DMS53 (cell line): ENCODE measurements around the gene TC2N.
"Not testable (repeated sequence)": the region's sequence is repeated elsewhere in the genome, so short reads cannot be mapped to it uniquely, and the experiment has no call there.

Source experiments
- DNase-seq: peaks from one replicate; lab custom pipeline; 2025; lab: John Stamatoyannopoulos, UW

Gene TC2N

DNA sequence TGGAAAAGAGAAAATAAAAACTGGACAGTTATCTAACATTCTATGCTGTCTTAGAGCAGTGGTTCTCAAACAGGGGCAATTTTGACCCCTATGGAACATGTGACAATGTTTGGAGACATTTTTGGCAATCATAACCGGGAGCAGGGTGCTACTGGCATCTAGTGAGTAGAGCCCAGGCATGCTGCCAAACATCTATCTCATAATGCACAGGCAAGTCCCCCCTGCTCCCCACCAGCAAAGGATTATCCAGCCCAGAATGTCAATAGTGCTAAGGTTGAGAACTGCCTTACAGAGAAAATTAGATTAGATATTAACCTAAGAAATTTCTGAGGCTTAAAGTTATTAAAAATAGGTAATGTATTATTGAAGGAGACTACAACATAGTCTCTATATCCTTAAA lies 112.5 kb downstream of the TC2N start:
- no peak for DNase-seq

DNA sequence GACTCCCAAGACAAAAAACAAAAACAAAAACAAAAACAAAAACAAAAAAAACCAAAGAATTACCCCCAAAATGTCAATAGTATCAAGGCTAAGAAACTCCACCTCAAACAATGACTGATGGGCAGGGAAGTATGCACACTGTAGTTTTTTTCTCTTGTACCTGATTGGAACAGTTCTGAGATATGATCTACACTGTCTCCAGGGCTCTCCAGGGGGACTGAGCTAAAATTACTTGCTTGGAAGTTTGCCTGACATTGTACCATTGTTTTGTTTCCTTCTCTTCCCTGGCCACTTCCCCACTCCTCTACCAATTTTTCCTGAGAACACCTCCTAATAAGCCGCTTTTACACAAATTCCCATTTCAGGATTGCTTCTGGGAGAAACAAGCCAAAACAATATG lies 113.2 kb downstream of the TC2N start:
- no peak for DNase-seq

DNA sequence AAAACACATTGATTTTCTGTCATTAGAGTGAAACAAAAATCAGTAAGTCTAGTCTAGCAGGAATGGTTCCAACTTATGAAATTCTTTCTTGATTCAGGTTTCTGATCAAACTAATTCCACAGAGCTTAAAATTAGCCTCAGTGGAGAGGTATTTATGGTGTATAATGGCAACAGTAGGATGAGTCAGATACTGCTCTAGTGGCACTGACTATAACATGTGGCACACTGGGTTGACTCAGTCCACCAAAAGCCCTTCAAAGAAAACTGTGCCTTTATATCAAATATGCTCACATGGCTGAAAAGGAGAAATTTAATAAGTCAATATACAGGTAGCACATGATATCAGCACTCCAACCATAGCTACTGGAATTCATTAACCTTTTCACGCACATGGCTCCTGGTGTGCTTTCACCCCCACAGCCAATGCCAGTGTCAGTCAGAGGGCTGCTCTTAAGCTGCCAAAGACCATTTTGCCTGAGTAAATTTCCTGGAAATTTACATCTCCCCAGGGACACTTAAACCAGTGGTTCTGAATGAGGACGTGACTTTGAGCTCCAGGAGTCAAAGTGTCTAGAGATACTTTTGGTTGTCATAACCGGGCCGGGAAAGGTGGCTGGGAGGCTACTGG lies 113.7 kb downstream of the TC2N start:
- DNase-seq: peak; percentile 32

DNA sequence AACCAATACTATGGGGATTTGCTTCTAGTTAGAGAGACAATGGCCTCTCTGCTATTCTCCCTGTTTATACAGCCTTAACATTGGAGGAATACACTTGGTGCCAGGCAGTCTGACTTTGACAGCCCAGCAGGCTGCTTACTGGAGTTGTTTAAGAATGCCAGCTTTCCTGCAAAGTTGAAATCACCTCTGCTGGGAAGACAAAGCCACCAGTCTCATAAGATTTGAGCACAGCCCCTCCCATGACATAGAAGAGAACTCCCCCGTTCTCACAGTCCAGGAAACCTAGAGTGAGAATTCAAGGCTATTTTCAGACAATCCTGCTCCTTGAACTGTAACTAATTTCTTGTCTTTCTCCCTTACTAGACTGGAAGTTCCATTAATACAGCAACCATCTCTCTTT lies 114.4 kb downstream of the TC2N start:
- no peak for DNase-seq

DNA sequence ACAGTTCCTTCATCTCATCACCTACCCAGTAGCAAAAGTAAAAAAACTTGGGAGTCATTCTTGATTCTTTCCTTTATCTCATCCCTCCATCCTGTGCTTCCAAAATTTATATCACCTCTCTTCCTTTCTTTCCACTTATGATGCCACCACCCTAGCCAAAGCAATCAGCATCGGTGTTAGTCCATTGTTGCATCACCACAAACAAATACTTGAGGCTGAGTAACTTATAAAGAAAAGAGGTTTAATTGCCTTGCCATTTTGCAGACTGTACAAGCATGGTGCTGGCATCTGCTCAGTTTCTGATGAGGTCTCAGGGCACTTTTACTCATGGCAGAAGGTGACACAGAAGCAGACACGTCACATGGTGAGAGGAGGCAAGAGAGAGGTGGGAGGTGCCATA lies 115.6 kb downstream of the TC2N start:
- no peak for DNase-seq

DNA sequence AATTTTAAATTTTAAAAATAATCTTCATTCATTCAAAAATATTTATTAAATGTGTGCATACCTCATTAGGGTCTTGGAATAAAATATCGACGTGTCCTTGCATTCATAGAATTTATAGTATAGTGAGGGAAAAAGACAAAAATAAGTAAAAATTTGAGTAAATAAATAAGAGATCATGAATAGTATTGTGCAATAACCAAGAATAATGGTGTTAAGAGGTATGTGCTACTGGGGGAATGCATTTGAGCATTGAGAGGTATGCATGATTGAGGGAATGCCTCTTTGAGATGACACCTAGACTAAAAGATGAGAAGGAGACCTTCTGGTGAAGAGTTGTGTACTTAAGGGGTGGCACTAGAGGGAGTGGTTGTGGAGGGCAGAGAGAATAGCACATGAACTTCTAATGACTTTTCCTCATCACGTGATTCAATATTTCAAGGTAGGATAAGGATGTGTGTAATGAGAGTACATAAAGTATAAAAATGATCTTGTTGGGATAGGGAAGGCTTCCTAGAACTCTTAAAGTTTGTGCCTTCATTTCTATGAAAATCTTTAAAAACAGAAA lies 116.6 kb downstream of the TC2N start:
- peak; percentile 3 for DNase-seq

DNA sequence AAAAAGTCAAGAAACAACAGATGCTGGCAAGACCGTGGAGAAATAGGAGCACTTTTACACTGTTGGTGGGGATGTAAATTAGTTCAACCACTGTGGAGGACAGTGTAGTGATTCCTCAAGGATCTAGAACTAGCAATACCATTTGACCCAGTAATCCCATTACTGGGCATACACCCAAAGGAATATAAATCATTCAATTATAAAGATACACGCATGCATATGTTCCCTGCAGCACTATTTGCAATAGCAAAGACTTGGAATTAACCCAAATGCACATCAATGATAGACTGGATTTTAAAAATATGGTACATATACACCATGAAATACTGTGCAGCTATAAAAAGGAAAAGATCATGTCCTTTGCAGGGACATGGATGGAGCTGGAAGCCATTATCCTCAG lies 117.5 kb downstream of the TC2N start:
- no peak for DNase-seq

DNA sequence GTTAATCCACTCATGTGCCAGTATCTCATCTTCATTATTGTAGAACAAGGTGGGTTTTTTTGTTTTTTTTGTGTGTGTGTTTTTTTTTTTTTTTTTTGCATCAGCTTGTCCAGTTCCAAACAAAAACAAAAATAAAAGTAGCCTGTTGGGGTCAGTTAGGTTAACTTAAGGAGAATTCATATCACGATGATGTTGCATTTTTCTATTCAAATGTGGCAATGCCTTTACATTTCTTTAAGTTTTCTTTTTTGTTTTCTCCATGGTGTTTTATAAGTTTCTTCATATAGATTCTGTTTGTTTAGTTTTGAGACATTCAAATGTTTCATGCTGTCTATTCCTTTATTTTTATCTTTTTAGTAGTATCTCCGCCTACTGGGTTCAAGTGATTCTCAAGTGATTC lies 119.3 kb downstream of the TC2N start:
- no peak for DNase-seq

DNA sequence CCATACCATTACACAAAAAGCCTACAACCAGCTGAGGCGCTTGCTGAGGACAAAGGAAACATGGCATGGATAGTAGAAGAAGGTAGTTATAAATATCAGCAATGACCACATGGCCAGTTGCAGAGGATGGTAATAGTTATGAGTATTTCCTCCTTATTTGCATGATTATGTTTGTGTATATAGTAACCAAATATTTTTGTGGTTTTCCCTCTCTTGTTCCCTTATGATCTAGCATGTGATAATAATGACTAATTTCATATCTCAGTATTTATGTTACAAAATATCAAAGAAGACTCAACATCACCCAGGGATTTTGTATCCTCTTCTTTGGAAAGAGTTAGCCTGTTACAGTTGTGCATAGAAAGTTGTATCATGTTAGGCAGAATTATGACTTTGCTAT lies 122.0 kb downstream of the TC2N start:
- DNase-seq: peak; percentile 49

DNA sequence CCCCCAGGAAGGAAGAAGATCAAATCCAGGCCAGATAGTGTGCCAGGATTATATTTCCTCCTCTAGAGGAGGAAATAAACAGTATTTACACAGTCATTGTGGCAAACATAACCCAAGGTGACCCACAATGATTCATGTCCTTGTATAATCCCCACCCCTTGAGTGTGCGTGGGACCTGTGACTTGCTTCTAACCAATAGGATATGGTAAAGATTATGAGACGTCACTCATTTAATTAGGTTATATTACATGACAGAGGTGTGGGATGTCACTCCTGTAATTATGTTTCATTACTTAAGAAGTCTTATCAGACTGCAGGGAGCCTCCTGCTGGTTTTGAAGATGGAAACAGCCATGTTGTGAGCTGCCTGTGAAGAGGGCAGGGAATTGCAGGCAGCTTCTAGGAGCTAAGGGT lies 123.3 kb downstream of the TC2N start:
- DNase-seq: peak; percentile 90

DNA sequence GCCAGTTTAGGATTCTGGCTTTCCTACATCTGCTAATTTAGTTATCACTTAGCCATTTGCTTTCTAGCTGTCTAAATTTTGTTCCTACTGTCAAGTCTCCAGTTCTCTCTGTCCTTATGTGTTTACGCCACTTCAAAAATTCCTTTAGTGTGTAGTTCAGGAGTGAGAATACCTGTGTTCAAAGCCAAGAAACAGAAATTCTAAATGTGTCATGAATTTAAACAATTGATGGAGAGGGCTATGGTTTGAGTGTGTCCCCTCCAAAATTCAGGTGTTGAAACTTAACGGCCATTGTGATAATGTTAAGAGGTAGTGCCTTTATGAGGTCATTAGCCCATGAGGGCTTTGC lies 124.1 kb downstream of the TC2N start:
- no peak for DNase-seq

DNA sequence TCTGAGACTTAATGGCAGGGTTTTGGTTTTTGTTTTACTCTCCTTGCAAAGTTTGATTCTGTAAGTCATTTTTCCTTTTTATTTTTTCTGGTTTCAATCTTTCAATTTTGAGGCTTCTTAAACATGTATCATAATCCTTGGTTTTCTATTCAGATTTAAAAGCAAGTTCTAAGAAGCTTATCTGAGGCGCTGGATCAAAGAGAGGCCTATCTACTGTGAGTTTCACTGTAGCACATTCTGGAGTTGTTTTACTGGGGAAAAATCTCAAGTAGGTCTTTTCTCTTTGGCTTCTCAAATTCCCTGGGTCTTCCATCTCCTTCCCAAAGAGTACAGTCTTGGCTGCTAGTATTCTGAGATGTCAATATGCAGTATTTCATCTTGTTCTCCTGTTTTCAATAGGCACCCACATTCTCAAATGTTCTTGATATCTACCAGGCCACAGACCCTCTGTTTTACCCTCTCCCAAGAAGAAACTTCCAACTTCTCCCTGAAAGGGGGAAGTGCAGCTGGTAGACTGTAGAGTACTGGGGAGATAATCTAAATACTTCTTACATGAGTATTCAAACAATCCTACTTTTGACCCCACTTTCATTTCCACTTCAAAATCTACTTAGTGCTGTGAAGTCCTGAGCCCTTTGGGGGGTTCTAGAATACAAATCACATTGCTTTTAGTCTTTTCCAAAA lies 124.6 kb downstream of the TC2N start:
- DNase-seq: no peak

DNA sequence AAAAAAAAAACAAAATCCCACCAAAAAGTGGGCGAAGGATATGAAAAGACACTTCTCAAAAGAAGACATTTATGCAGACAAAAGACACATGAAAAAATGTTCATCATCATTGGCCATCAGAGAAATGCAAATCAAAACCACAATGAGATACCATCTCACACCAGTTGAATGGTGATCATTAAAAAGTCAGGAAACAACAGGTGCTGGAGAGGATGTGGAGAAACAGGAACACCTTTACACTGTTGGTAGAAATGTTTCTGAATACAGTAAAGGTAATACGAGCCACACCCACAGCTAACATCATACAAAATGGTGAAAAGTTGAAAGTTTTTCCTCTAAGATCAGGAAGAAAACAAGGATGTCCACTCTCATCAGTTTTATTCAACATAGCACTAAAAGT lies 127.5 kb downstream of the TC2N start:
- DNase-seq: not testable (repeated sequence)

DNA sequence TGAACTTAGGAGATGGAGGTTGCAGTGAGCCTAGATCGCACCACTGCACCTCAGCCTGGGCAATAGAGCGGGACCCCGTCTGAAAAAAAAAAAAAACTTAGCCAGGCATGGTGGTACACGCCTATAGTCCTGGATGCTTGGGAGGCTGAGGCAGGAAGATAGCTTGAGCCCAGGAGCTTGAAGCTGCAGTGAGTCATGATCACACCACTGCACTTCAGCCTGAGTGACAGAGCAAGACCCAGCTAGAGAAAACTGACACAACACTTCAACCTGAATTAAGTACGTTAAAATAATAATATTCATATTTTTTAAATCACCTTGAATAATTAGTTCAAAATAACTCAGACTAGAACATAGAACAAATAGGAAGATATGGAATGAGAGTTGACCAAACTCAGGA lies 129.7 kb downstream of the TC2N start:
- DNase-seq: peak; percentile 2

DNA sequence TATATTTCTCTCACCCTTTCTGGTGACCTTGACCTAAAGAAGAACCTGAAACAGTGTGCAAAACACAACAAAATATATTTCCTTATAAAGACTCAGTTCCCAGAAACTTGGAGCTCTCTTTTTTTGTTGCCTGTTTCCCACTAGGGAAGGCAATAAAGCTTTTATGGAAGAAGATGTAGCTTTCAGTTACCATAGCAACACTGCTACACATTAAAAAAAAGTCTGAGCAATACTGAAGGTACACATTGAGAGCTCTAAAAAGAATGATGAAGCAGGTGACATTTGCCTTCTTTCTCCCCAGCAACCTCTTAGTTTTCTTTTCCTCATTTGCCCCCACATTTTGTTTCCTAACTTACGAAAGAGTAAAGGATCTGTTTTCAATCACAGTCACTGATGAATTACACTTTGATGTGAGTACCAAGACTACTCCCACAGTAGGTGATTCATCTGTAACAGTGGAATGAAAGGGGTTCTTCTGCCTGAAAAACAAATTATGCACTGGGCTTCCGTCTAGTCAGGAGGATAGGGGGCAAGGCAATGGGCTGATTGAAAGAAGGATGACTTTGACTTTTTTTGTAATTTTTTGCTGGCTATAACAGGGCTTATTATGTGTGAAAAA lies 134.4 kb downstream of the TC2N start:
- peak; percentile 44 for DNase-seq

DNA sequence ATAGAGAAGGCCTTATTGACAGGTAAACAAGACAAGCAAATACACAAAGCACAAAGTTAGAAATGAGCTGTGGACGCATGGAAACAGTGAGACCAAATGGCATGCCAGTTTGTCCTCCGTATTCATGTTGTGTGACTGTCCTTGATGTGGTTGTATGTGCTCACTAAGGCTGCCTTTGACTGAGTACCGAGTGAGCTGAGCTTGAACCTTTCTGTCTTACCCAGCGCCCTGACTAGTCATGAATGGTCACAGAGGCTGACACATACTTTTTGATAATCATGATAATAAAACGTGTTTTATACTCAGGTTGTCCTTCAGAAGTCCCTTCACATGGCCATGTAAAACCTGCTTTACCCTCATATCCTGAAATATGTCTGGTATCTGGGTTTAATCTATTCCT lies 134.9 kb downstream of the TC2N start:
- DNase-seq: no peak

DNA sequence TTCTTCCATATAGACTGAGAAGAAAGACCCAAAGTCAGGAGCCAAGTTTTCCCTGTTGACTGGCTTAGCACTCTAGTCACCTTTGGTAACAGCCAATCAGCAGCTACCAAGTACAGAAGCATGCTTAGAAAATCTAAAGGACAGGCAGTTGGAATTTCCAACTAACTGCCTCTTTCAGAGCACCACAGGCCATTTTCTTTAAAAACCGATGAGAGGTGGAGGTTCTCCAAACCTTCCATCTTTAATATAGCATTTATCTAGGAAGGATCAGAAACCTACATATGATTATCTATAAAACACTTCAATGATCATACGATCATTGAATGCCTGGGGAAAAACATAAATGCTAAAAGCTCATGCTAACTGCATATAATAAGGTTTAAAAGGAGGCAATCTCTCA lies 135.3 kb downstream of the TC2N start, which contains the start of gene CATSPERB:
TSS of gene CATSPERB (minus strand) at position 101 of the 400 bp plus-strand sequence. CDS start 2,607 bp downstream, outside the sequence.
- DNase-seq: no peak

DNA sequence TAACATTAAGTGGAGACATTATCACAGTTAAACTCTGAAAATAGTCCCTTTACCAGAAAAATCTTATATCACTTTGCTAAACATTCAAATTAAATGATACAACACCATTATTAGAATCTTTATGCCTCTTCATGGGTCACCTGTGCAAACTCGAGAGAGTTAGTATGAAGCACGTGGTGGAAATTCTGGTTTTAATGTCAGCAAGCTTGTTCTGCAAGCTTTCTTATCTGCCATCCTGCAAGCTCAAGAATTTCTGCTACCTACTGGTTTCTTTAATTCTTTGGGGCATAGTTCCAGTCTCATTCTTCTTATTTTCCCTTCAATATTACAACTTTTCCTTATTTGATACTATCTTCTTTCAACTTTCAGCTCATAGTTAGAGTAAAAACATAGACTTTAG lies 136.3 kb downstream of the TC2N start:
- DNase-seq: no peak

DNA sequence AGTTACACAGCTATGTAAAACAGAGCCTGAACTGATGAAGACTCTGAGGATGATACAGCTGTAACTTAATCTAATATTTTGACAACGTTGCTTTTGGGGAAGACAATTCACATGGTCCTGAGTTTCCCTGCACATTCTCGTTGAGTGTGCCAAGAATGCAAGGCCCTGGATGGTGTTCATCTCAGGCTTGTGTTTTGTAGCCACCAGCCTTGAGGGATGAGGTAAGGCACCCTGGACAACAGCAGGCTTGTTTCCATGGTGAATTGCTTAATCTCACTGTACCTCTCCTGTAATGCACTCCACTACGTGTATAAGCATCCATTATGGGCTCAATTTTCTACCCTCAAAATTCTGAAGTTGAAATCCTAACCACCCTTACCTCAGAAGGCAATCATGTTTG lies 137.6 kb downstream of the TC2N start:
- peak; percentile 8 for DNase-seq
